T-helper 2 cell treated with Interferon-gamma antibody and Interleukin-4, amounts not matched to agents 5 μg/mL and 100 μg/mL, for 36 hours (primary cell): Measurements from ENCODE around the gene LHX3.
A peak's percentile ranks its signal among the peaks of the same experiment; 100 is the strongest.

Experiments
- DNase-seq: peaks from one replicate; pipeline ENCODE4 v3.0.0; 2021; ENCODE audit warnings: low spot score
- H3K27ac Mint-ChIP-seq: one replicate; pipeline ENCODE4 v1.8.0; 2021; ENCODE audit warnings: mild to moderate bottlenecking, mixed read lengths
- H3K27me3 Mint-ChIP-seq: one replicate; pipeline ENCODE4 v1.8.0; 2021; ENCODE audit warnings: low read depth, mixed read lengths
- H3K36me3 Mint-ChIP-seq: one replicate; pipeline ENCODE4 v1.8.0; 2021; ENCODE audit warnings: low read depth, mixed read lengths
- H3K4me1 Mint-ChIP-seq: one replicate; pipeline ENCODE4 v1.8.0; 2021; ENCODE audit warnings: low read depth, mixed read lengths
- H3K4me3 Mint-ChIP-seq: one replicate; pipeline ENCODE4 v1.8.0; 2022; ENCODE audit warnings: mild to moderate bottlenecking, moderate library complexity, mixed read lengths
- H3K9me3 Mint-ChIP-seq: one replicate; pipeline ENCODE4 v1.8.0; 2021; ENCODE audit warnings: mixed read lengths

Gene LHX3

DNA sequence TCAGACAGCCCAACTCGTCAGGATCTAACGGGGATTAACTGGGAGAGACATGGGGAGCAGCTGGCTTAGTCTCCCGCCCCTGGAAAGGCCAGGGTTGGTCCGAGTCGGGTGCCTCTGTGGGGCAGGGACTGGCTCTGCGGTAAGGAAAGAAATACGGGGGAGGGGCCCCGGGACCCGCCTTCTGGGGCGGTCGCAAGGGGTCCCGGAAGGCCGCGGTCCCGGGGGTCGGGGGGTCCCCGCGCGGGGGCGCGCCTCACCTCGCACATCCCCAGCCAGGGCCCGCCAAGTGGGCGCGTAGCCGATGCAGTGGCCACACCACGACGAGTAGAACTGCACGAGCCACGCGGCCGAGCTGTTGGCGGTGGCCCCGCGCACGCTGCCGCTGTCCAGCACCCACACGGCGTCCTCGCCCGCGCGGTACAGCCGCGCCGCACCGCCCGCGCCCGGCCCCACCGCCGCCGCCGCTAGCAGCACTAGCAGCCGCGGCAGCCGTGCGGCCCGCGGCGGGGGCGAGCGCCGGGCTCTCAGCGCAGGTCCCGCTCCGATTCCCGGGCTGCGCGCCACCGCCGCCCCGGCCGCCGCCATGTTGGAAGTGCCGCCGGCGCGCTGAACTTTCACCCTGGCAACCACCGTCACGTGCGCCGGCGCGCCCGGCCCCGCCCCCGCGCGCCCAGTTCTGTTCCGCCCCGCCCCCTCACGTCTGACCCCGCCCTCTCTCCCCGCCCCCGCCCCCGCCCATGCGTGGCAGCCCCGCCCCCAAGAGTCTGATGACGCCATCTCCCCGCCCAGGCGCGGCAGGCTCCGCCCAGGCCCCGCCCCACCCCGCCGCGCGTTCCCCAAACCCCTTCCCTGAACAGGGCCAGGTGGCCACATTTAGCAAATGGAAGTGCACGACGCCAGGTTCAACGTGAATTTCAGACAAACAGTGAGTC, 40.6 kb upstream of the LHX3 start, which contains the start of gene QSOX2:
Gene QSOX2, minus strand, starts transcription at position 594 of the 932 bp plus-strand sequence. Its CDS starts 9 bp downstream, at position 585.
- Mint-ChIP-seq H3K9me3 (no peaks in the 10 kb centered on the region), H3K4me3 (peak within 1 kb of the TSS; percentile 92), H3K27me3 (peaks cover 4% of the 10 kb centered on the region), H3K27ac (peak within 1 kb of the TSS; percentile 86), H3K36me3 (peaks cover 5% of the 10 kb centered on the region), H3K4me1 (peaks cover 29% of the 10 kb centered on the region)
- peak; percentile 83 for DNase-seq

DNA sequence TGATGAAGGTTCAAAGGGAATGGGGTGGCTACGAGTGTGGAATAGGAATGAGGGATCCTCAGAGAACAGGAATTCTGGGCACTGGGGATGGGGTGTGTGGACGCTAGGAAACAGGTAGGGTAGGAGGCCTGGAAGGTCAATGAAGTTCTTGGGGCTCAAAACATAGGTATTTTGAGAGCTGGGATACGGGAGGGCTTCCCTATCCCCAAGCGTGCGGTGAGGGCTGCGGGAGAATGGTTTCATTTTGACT, 40.0 kb upstream of the LHX3 start:
- H3K4me1 Mint-ChIP-seq = peaks cover 29% of the 10 kb centered on the region
- H3K9me3 Mint-ChIP-seq = no peaks in the 10 kb centered on the region

DNA sequence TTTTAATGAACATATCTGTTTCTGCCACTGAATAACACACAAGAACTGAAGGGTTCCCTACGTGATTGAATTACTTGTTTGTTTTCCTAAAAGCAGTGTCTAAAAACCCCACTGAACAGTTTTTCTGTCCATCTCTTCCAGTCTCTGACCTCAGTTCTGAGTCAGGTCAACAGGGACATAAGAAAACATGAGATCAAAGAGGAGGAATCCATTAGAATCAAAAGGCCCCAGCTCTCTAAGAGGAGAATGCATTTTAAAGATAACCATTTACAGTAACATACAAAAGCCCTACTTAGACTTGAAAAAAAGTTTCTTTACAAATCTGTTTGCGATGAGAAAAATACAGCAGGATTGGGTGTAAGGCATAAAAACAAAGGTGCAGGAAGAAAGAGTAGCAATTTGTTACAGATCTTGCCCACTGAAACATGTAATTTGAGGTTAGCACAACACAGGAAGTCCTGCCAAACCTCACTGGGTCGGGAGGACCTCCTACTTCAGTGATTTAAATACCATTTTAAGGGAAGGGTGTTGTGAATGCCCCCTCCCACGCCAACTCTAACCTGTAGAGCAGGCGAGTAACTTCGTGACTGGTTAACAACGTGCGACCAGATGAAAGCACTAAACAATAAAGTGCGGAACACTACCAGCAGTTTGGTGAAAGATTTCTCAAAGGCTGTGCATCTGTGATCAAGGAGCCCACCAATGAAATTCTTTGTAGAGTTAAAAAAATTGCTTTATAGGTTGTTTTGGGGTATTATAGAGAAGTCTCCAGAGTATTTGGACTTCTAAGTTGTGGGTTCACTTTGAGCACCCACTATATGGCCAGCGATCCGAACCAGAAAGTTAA, 39.4 kb upstream of the LHX3 start:
- Mint-ChIP-seq H3K9me3 (no peaks in the 10 kb centered on the region), H3K4me1 (peaks cover 29% of the 10 kb centered on the region), H3K36me3 (peaks cover 5% of the 10 kb centered on the region), H3K4me3 (peak overlapping the region; percentile 92), H3K27ac (peak overlapping the region; percentile 86), H3K27me3 (peaks cover 4% of the 10 kb centered on the region)
- peak; percentile 80 for DNase-seq

More for the DNA sequence above, 40.0 kb upstream of the LHX3 start:
- Mint-ChIP-seq H3K27ac (peak overlapping the region; percentile 86), H3K4me3 (peak overlapping the region; percentile 92), H3K27me3 (peaks cover 4% of the 10 kb centered on the region), H3K36me3 (peaks cover 5% of the 10 kb centered on the region)
- DNase-seq = no peak

DNA sequence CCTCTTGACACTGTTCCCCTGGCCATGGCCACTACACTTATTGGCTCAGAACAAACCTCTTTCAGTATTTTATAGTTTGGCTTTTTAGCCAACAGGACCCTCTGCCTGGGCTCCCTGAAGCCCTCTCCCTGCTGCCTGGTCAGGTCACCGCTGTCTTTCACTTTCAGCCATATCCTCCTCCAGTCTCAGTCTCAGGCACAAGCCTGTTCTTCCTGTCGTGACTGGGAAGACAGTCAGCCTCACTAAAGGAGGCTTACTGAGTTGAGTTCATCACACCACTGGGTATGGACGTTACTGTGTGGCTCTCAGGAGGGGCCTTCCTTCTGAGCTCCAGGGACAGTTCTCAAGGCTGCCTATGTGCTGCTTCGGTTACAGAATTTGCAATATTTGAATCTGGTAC, 38.7 kb upstream of the LHX3 start:
- Mint-ChIP-seq H3K9me3 (no peaks in the 10 kb centered on the region), H3K36me3 (peaks cover 5% of the 10 kb centered on the region), H3K27me3 (peaks cover 4% of the 10 kb centered on the region), H3K4me3 (peak overlapping the region; percentile 92), H3K27ac (peak overlapping the region; percentile 86), H3K4me1 (peaks cover 29% of the 10 kb centered on the region)
- DNase-seq = peak; percentile 18

DNA sequence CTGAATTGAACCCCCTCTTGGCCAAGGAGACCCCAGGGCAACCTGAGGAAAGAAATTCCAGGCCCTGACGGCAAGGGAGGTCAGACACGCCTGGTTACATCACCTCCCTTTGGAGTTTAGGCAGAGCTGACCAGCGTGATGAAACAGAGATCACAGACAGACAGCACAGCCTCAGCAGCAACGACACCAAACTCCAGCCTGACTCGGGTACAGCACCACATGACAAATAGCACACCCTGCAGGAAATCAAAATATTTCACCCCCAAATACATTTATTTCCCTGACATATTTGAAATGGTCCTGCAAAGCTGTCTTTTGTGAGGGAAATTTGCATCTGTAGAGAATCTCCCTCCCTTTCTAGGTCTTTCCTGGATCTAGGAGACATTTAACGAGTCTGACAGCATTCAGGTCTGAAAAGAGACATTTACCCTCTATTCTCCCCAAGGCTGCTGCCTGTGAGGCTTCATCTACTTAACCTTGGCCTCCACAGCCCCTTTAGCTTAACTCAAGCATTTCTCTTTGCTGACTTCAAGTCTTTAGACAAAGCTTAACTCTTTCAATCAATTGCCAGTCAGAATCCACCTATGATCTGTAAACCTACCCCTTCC, 38.1 kb upstream of the LHX3 start:
- H3K4me1 Mint-ChIP-seq = peaks cover 29% of the 10 kb centered on the region
- H3K27ac Mint-ChIP-seq = peak overlapping the region; percentile 86

DNA sequence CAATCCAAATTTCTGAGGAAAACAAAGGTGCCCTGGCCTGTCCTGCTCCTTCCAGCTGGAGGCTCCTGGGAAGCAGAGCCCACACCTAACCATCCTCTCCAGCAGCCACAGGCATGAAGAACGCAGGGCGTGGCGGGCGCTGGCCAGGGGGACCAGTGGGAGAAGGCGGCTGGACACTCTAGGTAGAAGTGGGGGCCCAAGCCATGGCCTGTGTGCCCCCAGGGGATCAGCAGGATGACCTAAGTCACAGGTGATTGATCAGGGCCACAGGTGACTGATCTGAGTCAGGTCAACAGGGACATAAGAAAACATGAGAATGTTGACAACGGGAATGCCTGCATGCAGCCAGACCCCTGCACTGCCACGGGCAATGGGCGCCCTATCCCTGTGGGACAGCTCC, 37.3 kb upstream of the LHX3 start:
- H3K4me3 Mint-ChIP-seq = no peak overlapping the region
- H3K9me3 Mint-ChIP-seq = no peaks in the 10 kb centered on the region
- H3K27me3 Mint-ChIP-seq = peaks cover 3% of the 10 kb centered on the region
- no peak overlapping the region for H3K27ac Mint-ChIP-seq
- H3K4me1 Mint-ChIP-seq = peaks cover 29% of the 10 kb centered on the region
- H3K36me3 Mint-ChIP-seq = peaks cover 5% of the 10 kb centered on the region
- no peak for DNase-seq

More for the DNA sequence above, 38.1 kb upstream of the LHX3 start:
- Mint-ChIP-seq H3K4me3 (peak overlapping the region; percentile 92), H3K27me3 (peaks cover 4% of the 10 kb centered on the region), H3K36me3 (peaks cover 5% of the 10 kb centered on the region), H3K9me3 (no peaks in the 10 kb centered on the region)
- no peak for DNase-seq

DNA sequence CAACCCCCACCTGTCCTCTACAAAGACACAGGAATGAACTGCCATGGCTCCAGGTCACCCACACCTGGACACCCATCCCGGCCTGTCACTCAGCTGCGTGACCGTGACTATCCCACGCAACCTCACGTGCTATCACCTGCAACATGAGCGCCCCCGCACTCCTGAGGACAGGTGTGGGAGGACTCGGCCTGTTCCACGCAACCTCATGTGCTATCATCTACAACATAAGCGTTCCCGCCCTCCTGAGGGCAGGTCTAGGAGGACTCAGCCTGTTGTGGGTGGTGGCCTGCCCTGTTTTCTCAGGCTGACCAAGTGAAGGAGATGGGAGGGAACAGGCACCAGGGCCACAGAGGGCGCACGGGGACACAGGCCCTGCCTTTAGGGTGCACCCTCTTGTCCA, 36.6 kb upstream of the LHX3 start:
- H3K27ac Mint-ChIP-seq = no peak overlapping the region

DNA sequence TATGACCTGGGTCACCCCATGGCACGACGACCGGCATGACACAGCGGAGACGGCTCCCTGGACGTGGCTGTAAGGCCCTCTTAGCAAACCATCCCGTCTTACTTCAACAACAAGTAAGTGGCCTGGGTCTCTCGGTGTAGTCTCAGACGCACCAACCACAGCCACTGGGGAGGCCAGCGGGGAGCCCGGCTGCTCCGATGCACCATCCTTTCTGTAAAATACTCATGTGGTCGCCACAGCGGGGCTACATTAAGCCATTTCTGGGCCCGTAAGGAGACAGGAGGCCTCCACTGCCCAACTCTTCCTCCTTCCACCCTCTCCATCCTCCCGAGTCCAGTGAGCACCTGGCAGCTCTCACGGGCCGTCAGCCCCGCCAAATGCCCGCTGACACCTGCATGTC, 36.0 kb upstream of the LHX3 start:
- Mint-ChIP-seq H3K27ac (no peak overlapping the region), H3K4me3 (no peak overlapping the region)

More for the DNA sequence above, 36.6 kb upstream of the LHX3 start:
- Mint-ChIP-seq H3K4me1 (peaks cover 29% of the 10 kb centered on the region), H3K4me3 (no peak overlapping the region), H3K36me3 (peaks cover 5% of the 10 kb centered on the region), H3K27me3 (no peaks in the 10 kb centered on the region), H3K9me3 (no peaks in the 10 kb centered on the region)
- no peak for DNase-seq

DNA sequence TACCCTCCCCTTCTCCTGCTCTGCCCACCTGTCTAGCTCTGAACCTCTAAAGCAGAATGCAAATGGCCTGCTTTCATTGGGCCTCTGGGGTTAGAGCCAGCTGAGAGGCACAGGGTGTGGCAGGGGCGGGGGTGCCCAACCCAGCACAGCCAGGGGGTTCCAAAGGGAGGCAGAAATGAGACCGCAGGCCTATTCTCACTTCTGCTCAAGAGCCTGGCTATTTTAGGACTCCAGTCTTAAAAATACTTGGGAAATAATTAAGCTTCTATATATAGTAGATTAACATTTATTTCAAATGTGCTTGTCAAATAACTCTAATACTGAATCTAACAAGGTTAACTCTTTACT, 35.0 kb upstream of the LHX3 start:
- no peaks in the 10 kb centered on the region for H3K27me3 Mint-ChIP-seq
- peaks cover 7% of the 10 kb centered on the region for H3K36me3 Mint-ChIP-seq
- no peak for DNase-seq
- H3K27ac Mint-ChIP-seq = no peak overlapping the region
- H3K4me1 Mint-ChIP-seq = peaks cover 23% of the 10 kb centered on the region
- no peaks in the 10 kb centered on the region for H3K9me3 Mint-ChIP-seq
- no peak overlapping the region for H3K4me3 Mint-ChIP-seq

More for the DNA sequence above, 36.0 kb upstream of the LHX3 start:
- no peaks in the 10 kb centered on the region for H3K9me3 Mint-ChIP-seq
- H3K4me1 Mint-ChIP-seq = peaks cover 26% of the 10 kb centered on the region
- no peaks in the 10 kb centered on the region for H3K27me3 Mint-ChIP-seq
- no peak for DNase-seq
- H3K36me3 Mint-ChIP-seq = peaks cover 5% of the 10 kb centered on the region

DNA sequence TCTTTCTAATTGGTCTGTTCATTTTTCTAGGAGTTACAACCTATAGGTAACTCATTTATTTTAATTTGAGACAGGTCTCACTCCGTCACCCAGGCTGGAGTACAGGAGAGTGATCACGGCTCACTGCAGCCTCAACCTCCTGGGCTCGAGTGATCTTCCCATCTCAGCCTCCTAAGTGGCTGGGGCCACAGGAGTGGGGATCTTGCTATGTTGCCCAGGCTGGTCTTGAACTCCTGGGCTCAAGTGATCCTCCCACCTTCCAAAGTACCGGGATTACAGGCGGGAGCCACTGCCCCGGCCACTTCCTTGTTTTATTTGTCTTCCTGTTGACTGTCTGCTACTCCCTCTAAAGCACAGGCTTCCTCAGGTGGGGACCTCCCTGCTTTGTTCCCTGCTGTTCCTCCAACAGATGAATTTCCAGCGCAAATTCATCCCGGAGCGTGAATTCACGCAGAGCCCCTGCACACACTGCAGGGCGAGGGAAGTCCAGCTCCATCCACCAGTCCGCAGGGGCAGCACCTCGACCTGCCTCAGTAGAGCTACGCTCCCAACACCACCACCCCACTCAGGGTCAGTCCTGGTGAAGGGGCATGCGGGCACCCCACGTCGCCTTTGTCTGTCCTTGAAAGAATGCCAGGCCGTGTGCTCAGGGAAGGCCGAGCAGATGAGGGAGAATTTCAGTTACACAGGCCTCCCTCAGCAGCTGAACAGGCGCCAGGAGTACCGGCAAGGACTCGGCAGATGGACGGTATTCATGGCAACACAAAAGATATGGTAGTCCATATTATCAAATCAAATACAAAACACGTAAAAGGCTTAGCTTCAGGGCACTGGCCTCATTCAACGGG, 34.4 kb upstream of the LHX3 start:
- Mint-ChIP-seq H3K4me1 (peaks cover 19% of the 10 kb centered on the region), H3K36me3 (peaks cover 8% of the 10 kb centered on the region), H3K4me3 (no peak overlapping the region), H3K27me3 (no peaks in the 10 kb centered on the region), H3K27ac (peak overlapping the region; percentile 31), H3K9me3 (no peaks in the 10 kb centered on the region)
- DNase-seq = no peak

DNA sequence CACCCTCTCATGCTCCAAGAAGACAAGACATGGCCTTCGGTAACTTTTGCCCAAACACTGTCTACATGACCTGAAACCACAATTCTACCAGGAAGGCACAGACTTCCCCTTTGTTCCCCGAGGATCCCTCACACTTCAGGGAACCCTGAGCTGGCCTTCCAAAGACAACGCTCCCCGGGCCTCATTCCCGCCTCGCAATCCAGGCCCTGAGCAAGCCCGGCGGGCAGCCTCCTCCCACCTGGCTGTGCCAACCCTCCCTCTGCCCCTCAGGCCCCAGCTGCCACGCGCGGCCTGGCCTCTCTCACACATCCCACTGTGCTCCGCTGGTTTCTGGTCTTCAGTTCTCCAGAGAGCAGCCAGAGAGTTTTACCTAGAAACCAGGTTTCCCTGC, 33.4 kb upstream of the LHX3 start:
- H3K27ac Mint-ChIP-seq = no peak overlapping the region
- no peak for DNase-seq
- no peak overlapping the region for H3K4me3 Mint-ChIP-seq
- H3K9me3 Mint-ChIP-seq = no peaks in the 10 kb centered on the region
- H3K4me1 Mint-ChIP-seq = peaks cover 16% of the 10 kb centered on the region
- H3K27me3 Mint-ChIP-seq = no peaks in the 10 kb centered on the region
- H3K36me3 Mint-ChIP-seq = peaks cover 10% of the 10 kb centered on the region

DNA sequence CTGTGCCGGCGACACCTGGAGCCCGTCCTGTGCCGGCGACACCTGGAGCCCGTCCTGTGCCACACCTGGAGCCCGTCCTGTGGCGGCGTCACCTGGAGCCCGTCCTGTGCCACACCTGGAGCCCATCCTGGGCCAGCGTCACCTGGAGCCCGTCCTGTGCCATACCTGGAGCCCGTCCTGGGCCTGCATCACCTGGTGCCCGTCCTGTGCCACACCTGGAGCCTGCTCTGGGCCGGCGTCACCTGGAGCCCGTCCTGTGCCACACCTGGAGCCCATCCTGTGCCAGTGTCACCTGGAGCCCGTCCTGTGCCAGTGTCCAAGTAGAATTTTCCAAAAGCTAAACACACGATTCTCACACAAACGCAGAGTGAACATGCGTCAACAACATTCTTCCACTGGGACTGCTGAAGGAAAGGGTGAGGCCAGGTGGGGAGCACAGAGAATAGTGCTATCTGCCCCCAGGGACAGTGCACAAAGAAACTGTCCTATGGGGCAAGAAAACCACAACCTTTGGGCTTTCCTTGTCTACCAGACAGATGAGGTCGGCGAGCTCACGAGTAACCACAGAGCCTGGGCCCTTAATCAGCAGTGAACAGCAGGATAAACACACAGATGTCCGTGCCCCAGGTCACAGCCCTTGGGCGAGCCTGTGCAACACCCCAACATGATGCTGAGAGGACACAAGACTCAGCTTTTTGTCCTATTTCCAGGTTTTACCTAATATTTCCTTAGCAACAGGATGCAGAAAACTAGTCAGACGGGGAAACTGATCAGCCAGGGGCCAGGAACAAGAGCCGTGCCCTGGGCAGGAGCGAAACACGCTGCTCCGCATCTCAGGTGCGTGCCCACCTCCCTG, 32.8 kb upstream of the LHX3 start:
- Mint-ChIP-seq H3K9me3 (no peaks in the 10 kb centered on the region), H3K4me1 (peaks cover 14% of the 10 kb centered on the region), H3K36me3 (peaks cover 11% of the 10 kb centered on the region), H3K27ac (no peak overlapping the region), H3K4me3 (no peak overlapping the region), H3K27me3 (no peaks in the 10 kb centered on the region)
- no peak for DNase-seq
